Measurements from ENCODE around the gene CPZ.
"Not testable (repeated sequence)": the region's sequence is repeated elsewhere in the genome, so short reads cannot be mapped to it uniquely, and the experiment has no call there.

The CPZ gene

DNA sequence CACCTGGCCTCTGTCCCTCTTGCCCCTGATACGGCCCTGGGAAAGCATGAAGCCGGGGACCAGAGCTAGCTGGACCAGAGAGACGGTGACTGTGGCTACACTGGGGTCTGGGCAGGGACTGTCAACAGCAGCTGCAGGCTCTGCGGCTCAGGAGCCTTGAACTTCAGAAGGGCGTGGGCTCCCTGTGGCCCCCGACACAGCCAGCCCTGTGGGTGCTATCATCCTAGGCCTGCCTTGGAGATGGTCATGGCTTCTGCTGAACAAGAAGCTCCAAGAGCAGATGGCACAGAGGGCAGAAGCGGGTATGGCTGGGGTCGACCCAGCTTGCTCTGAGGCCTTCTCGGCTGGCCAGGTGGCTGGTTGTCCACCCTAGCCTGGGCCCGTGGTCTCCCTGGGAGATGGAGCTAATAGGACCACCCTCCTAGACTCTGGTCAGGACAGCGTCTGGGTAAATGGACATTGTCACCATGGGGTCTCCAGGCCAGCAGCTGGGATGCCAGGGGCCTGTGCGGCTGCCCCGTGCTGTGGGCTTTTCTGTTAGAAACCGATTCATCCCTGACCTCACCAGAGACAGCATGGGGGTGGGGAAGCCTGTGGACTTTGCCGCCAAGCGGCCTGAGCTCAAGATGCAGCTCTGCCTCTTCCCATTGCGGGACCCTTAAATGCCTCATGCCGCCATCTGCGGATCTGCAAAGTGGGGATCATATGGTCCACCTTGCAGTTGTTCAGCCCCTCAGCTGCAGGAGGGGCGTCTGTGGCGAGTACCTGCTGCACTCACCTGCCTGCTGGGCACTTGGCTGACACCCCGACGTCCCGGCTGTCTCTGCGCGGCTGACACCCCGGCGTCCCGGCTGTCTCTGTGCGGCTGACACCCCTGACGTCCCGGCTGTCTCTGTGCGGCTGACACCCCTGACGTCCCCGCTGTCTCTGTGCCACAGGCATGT is 21.1 kb downstream of the CPZ start:
- no peak for FAIRE-seq

DNA sequence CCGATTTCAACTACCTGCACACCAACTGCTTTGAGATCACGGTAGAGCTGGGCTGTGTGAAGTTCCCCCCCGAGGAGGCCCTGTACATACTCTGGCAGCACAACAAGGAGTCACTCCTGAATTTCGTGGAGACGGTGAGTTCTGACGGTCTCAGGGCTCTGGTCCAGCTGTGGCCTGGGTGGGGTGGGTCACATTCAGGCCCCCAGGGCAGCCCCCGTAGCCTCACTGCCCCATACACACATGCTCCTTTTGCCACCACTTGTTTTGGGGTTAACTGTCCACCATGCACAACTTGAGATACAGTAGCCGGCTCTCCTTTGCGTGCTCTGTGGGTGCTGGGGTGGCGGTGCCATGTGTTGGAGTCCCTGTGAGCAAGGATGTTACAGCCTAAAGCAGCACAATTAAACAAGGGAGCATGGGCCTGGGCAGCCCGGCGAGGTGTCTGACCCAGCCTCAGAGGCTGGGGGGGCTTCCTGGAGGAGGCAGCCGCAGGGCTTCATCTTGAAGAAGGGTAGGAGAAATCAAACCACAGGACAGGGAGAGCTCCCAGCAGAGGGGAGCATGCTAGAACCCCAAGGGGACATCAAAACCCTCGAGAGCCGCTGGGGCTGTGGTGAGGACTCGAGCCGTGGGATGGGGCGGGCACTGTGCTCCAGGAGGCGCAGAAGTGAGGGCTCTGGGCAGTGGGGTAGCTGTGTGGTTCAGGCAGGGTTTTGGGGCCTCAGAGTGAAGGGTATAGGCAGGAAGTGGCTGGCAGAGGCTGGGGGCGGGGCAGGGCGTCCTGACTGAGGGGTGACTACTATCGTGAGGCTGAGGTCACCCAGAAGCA is 22.0 kb downstream of the CPZ start:
- FAIRE-seq, result no peak

GRCh38 chr4:8615366-8615765 is 22.8 kb downstream of the CPZ start:
- FAIRE-seq, result no peak

- FAIRE-seq, result no peak
Measured at GRCh38 chr4:8615921-8616787, 23.6 kb downstream of the CPZ start.

DNA sequence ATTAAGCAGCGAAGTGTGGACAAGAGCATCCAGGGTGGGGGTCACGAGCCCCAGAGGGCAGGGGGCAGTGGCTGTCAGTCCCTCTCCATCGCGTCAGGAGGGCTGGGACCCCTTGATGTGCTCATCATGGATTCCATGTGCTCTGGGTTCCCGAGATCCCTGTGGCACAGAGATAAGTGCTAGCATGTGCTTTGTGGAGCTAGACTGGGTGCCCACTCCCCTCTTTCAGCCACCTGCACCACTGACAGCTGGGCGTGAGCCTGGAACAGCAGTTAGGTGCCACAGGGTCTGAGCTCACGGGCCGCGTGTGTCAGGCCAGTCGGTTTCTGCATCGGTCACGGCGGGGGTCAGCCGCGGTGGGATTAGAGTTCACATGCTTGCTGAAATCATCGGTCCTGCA is 24.3 kb downstream of the CPZ start:
- FAIRE-seq, result no peak

DNA sequence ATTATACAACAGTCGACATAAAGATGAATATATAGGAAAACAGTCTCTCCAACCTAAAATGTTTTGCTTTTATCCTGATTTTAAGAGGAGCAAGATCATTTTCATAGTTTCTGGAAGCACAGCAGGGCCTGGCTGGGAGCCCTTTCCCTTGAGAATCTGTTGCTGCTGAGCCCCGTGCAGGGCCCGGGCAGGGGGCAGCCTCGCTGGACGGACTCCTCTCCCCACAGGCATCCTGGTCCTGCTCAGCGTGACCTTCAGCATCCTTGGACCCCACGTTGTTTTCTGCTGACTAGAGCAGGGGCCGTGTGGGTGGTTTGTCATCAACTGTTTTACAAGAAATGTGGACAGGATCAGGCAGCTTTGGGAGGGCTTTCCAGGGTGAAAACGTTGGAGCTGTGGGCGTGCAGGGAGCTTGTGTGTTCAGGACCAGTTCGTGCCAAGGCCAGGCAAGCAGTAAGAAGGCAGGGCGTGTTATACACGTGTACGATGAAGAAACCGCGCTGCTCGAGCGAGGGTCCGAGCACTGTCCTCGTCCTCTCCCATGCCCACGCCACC is 25.0 kb downstream of the CPZ start:
- FAIRE-seq, result no peak

DNA sequence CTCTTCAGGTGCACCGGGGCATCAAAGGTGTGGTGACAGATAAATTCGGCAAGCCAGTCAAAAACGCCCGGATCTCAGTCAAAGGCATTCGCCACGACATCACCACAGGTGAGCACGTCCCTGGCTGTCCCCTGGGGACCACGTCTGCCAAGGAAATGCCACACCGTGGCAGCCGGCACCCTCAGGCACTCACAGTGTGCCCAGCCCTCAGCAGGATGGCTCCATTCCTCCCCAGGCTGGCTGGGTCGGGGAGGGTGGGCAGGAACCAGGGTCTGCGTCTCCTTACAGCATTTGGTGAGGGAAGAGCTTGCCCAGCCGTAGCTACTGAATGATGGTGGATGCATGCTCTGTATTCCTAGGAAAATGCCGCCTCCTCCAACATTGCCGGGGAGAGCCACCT is 25.9 kb downstream of the CPZ start:
- FAIRE-seq, result no peak

DNA sequence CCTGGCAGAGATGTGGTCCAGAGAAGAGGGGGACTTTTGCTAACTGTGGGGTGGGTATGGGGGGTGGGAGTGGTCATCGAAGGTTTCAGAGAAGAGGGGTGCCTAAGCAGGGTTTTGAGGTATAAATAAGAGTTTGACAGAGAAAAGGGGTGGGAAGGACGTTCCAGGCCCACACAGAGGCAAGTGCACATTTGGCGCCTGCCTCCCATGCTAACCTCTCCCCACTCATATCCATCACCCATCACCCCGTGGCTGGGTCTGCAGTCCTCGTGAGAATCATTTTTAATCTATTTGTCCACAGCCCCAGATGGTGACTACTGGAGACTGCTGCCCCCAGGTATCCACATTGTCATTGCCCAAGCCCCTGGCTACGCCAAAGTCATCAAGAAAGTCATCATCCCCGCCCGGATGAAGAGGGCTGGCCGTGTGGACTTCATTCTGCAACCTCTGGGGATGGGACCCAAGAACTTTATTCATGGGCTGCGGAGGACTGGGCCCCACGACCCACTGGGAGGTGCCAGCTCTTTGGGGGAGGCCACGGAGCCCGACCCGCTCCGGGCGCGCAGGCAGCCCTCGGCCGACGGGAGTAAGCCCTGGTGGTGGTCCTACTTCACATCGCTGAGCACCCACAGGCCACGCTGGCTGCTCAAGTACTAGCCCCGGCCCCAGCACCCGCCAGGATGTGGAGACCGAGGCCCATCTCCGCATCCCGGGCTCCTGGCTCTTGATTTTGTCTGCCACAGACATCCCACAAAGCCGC is 26.6 kb downstream of the CPZ start:
- FAIRE-seq, result no peak

DNA sequence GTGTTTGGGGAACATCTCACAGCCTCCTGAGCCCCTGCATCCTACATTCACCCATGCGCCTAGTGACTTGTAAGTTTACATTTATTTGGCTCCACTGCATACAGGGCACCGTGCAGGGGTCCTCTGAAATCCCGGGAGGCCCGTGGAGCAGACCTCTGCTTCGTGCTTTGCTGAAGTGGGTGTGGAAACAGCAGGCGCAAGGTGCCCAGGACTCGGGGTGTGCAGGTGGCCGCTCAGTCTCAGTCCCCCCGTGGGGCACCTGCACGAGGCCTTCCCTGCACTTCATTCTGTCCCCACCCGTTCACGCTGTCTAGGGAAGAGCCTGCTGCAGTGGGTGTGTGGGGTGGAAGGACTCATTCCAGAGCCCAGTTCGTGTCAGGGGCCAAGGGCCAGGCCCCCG is 28.6 kb downstream of the CPZ start:
- FAIRE-seq, result not testable (repeated sequence)

DNA sequence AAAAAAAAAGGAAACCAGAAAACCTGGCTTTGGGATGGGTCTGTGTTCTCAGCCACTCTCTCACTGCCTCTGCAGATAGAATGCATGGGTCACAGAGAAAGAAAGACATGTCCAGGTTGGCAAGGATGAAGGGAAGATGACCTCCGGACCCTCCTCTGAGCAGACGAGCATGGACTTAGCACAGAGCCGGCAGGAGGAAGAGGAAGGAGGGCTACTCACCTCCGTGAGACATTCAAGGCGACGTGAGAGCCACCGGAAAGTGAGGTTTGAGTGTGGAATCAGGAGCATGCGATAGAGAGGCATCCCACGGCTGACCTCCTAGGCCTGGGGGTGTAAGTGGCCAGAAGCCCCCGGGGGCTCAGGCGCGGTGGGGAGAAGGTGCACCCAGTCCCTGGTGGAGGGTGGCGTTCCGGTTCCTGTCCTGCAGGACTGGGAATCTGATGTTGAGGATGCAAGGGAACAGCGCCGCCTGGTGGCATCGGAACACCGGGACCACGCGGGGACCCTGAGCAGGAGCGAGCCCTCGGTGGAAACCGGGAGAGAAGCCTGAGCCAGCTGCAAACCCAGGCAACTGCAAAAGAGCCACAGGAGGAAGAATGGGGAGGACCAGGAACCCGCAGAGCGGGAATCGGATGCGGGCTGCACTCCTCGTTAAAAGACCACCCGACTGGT is 32.2 kb downstream of the CPZ start:
- not testable (repeated sequence) for FAIRE-seq

DNA sequence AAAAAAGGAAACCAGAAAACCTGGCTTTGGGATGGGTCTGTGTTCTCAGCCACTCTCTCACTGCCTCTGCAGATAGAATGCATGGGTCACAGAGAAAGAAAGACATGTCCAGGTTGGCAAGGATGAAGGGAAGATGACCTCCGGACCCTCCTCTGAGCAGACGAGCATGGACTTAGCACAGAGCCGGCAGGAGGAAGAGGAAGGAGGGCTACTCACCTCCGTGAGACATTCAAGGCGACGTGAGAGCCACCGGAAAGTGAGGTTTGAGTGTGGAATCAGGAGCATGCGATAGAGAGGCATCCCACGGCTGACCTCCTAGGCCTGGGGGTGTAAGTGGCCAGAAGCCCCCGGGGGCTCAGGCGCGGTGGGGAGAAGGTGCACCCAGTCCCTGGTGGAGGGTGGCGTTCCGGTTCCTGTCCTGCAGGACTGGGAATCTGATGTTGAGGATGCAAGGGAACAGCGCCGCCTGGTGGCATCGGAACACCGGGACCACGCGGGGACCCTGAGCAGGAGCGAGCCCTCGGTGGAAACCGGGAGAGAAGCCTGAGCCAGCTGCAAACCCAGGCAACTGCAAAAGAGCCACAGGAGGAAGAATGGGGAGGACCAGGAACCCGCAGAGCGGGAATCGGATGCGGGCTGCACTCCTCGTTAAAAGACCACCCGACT is 37.8 kb downstream of the CPZ start:
- not testable (repeated sequence) for FAIRE-seq

- not testable (repeated sequence) for FAIRE-seq
Measured at GRCh38 chr4:8631896-8632295, 39.3 kb downstream of the CPZ start.

DNA sequence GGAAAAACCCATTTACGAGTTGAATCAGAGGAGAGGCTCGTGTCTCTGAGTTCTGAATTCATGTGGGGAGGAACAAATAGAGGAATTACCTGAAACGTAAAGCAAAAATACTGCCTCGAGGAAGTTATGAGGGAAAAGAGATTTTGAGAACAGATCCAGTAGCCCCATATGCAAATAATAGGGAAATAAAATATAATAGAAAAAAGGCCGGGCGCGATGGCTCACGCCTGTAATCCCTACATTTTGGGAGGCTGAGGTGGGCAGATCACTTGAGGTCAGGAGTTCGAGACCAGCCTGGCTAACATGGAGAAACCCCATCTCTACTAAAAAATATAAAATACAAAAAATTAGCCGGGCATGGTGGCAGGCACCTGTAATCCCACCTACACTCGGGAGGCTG is 42.2 kb downstream of the CPZ start:
- FAIRE-seq, result not testable (repeated sequence)

- not testable (repeated sequence) for FAIRE-seq
Measured at GRCh38 chr4:8635897-8636554, 43.5 kb downstream of the CPZ start.

- no peak for FAIRE-seq
Measured at GRCh38 chr4:8637456-8637984, 45.0 kb downstream of the CPZ start.

- no peak for FAIRE-seq
Measured at GRCh38 chr4:8639021-8639420, 46.5 kb downstream of the CPZ start.

DNA sequence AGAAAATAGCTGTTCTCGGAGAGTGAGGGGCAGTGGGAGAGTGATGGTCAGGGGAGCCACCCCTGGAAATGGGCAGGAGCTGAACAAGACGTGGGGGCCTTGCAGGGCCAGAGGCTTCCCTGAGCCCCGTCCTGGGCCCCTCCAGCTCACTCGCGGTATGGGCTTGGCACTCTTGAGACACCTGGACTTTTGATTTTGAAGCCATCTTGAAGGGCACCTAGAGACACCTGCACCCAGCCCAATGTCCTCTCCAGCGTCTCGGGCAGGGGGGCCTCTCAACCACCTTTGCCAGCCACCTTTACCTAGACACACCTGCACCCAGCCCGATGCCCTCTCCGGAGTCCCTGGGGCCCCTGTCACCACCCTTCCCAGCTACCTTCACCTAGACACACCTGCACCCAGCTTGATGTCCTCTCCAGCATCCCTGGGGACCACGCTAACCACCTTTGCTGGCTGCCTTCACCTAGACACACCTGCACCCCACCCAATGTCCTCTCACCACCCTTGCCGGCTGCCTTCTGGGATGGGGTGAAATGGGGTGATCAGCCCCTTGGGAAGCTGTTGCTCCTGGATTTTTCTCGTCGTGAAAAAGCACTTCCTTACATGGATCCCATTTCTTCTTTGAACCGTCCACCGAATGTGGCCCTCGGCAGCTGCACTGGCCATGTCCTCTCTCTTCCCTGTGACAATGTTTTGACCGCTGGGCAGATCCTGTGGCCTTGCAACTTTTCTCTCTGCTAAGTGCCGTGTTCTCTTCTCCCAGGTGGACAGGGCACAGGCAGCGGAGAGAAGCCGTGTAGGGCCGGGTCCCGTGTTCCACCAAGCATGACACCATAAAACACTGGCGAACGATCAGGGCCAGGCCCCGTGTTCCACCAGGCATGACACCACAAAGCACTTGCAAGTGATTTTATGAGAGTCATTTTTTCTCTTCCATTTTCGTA is 47.5 kb downstream of the CPZ start:
- FAIRE-seq, result no peak

- no peak for FAIRE-seq
Measured at GRCh38 chr4:8640816-8641215, 48.3 kb downstream of the CPZ start.

DNA sequence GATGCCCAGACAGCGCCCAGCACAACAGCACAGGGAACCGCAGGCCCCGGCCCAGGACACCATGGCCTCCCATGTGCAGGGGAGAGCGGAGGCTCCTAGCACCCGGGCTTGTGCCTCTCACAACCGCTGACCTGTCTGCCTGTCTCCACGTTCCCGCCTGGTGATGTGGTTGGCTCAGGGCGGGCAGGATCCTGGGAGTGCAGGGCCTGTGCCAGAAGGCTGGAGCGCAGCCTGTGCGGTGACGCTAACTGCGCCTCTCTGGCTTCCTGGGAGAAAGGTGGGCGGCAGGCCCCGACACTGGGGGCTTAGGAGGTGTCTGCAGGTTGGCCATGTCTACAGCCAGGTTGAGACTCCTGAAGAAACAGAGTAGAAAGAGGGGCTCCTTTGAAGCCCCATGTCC is 48.7 kb downstream of the CPZ start:
- no peak for FAIRE-seq
